HG03039 (cell line): Measurements from ENCODE around the gene ANK2.

ENCODE experiments used
- ATAC-seq: cut with Tn5 transposase; IDR thresholded peaks from one replicate; pipeline ENCODE4 v1.9.1; 2021; ENCODE audit warnings: mild to moderate bottlenecking, moderate library complexity; ENCODE audit not compliant: unreplicated experiment

Gene ANK2

DNA sequence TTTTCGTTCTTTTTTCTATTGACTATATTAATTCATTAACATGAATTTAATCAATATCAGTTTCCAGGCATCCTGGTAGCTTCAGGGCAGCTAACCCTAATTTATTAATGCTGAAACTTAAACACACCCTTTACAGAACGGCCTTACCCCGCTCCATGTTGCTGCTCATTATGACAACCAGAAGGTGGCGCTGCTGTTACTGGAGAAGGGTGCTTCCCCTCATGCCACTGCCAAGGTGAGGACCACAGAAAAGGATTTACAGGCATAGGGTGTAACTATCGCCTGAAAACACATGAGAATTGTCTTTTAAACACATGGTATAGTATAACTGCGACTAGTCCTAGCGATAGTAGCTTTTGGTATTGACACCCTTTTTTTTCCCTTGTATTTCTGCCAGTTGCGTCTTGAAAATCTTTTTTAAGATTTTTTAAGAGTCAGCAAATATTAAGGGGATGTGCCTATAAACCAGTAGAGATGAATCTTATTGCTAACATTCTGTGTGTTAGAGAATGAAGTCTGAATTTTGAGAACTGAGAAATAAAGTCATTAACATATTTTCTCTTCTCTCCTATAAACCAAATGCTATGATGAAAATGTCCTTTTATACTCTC is 229.0 kb downstream of the ANK2 start:
- ATAC-seq = peak; percentile 99

DNA sequence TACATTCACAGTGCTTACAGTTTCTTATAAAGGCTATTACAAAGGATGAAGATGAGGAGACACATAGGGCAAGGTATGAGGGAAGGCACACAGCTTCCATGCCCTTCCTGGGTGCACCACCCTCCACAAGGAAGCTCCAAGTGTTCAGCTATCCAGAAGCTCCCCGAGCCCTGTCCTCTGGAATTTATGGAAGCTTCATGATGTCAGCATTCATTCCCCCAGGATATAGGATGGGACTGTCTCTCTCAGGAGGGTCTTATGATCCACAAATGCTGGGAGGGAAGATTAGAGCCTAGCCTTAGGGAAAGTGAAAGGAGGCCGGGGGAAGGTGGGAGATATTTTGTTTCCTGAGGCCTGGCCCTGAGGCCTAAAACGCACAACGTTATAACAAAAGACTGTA is 236.0 kb downstream of the ANK2 start:
- ATAC-seq = no peak

DNA sequence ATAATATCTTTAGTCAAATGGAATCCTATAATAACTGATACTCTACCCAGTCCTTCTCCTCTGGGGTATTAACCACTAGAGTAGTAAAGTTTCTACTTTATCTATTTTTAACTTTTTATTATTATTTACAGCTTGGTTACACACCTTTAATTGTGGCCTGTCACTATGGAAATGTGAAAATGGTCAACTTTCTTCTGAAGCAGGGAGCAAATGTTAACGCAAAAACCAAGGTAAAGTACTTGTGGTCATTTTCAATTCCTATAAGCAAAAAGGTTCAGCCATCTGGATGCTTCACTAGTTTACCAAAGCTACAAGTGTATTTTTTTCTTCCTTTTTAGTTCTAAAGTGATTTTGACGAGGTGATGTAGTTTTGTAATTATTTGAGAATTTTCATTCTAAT is 238.8 kb downstream of the ANK2 start:
- ATAC-seq = no peak

DNA sequence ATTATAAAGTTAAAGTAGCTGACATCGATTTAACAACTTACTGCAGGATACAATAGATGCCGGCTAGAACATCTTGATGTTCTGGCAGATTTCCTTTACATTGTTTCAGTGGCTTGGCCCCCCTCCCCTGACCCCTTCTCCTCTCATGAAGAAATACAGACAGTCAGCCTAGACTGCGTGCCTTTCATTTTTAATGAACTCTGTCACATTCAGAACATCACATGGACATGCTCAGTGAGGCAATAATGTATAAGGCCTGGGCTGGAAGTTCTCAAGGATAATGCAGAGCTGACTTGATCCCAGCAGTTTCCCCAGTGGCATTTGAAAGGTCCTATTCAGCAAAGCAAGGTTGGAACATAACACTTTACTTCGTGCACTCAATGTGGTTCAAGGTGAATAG is 239.2 kb downstream of the ANK2 start:
- ATAC-seq = no peak

DNA sequence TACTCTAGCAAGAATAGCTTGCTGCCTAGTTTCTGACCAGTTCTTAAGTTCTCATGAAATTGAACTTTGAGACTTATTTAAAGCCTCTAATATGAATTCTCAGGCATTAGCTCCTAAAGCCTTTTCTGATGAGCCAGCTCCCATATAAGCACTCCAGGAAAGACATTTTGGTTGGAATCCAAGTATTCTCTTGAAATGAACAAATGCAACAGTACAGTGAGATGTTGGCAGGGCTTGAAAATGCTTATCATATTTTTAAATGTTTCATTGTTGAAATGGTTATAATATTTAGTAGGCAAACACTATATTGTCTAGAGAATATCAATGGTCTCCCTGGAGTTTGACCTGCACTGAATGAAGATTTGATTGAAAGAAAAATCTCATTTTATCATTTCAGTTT is 240.3 kb downstream of the ANK2 start:
- ATAC-seq = no peak

DNA sequence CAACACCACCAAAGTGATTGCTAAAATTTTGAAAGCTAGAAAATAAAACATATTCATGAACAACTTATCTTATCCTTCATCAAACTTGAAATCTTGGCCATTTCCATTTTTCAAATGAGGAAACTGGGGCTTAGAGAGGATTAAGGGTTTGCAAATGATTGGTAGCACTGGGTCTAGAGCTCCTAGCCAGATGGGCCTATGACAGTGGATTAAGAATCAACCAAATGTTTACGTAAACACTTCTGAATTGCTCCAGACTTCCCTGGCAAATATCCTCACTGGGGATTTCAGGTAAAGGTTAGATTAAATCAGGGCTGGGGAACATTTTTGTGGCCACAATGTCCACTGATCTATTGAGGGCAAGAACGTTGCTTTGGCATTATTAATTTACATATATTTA is 241.2 kb downstream of the ANK2 start:
- no peak for ATAC-seq

DNA sequence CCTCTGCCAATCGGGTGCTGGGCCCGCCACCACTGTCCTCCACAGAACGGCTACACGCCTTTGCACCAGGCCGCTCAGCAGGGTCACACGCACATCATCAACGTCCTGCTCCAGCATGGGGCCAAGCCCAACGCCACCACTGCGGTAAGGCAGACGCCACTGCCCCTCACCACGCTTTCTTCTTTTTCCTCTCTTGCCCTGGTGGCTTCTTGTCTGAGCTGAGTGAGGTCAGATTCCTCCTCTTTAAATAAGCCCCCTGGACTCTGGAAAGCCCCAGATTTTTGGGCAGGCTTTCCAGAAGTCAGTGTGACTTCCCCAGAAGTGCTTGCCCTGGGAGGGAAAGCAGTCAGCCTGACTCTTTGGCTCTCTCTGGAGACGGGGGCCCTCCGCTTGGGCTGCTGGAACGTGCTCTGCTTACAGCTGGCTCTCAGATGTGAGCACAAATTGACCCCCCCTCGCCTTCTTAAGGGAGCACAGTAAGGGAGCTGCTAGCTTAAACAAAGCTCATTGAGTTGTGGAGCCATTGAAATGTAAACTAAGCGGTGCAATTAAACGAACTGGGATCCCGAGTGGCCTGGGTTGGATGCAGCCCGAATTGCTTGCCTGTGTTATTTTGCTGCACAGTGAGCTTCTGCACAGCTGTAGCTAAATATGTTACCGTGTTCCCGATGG is 243.1 kb downstream of the ANK2 start:
- ATAC-seq = no peak

DNA sequence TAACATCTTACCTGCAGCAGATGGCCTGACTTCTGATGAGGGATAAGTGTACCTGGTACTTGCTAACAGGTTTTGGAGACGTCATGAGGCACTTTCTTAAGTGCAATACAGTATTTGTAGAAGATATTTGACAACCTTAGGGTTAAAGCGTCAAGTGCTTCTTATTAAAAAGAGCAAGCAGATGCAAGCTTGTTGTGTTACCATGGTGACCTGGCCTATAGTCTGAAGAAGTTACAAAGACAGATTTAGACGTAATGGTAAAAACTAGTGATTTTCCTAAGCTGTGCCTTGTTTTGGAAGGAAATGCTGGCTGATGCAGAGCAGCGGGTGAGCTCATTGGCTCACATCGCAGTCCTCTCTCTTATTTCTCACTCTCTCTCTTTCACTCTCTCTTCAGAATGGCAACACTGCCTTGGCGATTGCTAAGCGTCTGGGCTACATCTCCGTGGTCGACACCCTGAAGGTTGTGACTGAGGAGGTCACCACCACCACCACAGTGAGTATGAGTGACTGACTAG is 243.6 kb downstream of the ANK2 start:
- ATAC-seq = no peak

DNA sequence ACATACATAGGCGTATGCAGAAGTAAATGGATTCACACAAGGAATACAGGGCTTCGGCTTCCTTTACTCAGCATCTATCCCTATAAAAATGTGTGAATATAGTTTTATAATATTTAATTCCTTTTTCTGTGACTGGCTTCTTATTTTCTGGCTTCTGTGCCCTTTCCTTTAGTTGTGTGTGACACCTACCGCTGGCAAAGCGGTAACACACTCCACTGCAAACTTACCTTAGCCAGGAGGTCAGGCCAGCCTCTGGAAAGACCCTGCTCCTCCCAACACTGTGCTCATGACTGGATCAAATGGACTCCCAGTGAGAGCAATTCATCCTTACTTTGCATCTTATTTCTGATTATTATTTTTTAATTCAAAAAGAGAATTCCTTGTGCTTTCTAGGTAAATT is 244.2 kb downstream of the ANK2 start:
- no peak for ATAC-seq

DNA sequence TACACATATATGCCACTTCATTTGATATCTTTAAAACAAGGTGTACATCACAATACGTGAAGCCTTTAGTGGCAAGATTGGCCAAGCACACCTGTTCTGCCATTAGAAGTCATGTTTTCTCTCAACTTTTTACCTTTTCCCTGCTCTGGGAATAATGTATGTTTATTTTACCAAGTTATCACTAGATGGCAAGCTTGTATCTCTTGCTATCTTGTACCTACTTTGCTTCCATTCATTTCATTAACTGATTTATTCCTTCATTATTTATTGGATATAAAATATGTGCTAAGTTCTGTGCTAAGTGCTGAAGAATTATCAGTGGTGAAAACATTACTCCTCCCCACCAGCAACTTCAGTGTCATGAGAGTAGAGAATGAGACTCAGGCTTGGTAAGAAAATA is 245.5 kb downstream of the ANK2 start:
- no peak for ATAC-seq

DNA sequence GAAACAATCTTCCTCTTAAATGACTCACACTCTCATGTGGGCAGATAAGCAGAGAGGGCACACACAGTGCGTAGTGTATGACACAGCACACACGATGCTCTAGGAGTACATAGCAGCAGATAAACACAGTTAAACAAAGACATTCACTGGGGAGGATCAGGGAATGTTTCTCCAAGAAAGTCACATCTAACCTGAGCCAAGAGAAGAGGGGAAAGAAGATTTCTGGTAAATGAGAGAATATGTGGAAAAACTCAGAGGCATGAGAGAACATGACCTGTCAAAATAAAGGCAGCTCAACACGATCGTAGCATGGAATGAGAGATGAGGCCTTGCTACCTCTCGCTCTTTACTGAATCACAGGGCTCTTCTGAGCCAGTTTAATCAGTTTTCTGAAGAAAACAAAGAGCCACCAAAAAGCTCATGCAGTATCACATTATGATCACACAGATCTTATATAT is 251.0 kb downstream of the ANK2 start:
- ATAC-seq = no peak

DNA sequence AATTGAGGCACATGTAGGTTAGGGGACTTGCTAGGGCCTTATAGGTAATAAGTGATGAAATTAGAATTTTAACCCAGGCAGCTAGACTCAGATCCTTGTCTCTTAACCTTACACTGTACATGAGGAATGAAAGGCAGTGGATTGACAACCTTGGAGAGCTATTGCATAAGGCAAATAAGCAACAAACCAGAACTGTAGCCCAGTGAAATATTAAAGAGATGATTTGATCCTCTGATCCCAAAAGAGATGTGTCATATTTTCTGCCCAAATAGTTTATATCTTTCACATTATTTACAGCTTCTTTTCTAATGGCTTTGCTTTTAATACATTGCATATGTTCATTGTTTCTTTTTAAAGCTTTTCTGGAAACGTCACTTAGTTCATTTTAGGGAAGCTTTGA is 252.6 kb downstream of the ANK2 start:
- no peak for ATAC-seq

DNA sequence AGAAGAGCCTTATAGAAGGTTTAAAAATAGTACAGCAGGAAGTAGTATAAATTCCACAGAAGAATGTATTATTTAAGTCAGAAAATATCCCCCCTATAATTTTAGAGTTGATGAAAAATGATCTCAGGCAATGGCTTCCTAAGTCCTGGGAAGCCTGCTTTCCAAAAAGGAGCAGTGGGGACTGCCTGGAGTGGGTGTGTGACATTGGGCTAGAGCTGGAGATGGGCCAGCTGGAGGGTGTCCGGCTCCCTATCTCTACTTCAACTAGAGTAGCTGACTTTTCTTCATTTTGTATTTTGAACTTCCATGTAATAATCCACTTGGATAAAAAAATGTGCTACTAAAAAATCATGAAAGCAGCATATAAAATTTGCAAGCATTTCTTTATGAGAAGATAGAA is 253.9 kb downstream of the ANK2 start:
- ATAC-seq = no peak

DNA sequence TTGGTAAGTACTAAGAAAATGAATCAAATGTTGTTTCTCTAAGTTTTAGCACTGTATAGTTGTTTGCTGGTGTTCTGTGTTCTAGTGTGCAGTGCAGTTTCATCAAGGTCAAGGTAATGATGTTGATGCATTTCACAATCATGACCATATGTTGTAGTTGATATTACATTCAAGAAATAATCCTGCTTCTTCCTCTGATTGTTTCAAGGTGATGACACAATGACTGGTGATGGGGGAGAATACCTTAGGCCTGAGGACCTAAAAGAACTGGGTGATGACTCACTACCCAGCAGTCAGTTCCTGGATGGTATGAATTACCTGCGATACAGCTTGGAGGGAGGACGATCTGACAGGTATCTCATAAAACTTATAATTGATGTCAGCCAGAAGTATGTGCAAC is 261.6 kb downstream of the ANK2 start:
- no peak for ATAC-seq

DNA sequence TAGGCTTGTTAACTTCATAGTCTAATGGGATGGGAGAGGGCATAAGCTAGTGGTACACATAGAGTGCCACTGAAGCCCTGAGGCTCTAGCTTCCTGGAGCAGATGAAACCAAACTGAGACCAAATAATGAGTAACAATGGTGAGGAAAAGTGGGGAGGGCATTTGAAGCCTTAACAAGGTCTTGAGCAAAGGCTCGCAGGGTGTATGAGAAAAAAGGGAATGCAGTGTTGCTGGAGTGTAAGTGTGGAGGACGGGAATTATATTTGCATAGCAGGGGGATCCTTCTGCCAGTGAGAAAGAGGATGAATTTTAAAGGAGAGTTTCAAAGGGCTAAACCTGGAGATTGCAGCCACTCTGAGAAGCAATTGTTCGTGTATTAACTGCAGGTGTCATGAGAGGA is 263.1 kb downstream of the ANK2 start:
- ATAC-seq = no peak

DNA sequence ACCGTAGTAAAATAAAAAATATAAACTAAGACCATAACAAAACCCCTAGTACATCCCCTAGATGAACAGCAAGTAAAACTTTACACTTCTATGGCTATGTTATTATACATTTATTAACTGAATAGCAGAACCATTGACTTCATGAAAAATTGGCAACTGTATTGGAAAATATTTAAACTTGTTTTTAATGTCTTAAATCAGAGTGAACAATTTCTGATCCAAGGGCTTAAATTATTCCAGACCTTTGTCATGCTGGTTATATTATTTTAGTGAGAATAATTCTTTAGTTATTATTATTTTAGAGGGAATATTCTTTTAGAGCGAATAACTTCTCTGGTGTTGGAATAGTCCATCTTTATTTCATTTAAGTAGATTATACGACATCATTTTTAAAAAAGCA is 265.0 kb downstream of the ANK2 start:
- ATAC-seq = no peak

DNA sequence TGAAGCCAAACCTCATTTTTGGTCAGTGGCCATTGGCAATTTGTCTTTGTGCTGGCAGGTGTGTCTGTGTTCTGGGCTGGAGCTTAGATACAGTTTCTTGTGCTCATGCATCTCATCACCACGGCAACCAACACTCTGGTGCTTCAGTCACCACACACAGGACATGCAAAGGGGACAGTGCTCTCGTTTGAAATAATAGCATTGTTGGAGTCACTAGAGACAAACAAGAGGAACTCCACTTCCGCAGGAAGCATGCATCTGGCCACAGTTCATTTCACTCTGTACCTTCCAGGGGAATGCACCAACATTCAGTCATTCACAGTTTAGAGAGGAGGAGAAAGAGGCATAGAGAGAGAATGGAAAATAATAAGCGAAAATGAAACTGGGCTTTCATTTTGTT is 267.4 kb downstream of the ANK2 start:
- peak; percentile 95 for ATAC-seq

DNA sequence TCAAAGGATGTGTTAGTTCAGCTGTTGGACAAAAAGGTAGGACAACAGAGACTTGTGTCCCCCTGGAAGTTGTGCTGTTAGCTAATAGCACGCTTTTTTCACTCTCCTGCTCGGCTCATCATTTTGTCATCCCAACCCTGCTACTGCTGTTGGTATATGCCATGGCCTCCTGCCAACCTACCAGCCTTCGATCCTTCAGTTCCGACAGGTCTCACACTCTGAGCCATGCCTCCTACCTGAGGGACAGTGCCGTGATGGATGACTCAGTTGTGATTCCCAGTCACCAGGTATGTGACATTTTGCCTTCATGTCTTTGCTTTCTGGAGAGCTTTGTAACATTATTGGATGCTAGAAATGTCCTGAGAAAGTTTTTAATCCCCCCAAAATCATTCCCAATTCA is 268.1 kb downstream of the ANK2 start:
- ATAC-seq = no peak

DNA sequence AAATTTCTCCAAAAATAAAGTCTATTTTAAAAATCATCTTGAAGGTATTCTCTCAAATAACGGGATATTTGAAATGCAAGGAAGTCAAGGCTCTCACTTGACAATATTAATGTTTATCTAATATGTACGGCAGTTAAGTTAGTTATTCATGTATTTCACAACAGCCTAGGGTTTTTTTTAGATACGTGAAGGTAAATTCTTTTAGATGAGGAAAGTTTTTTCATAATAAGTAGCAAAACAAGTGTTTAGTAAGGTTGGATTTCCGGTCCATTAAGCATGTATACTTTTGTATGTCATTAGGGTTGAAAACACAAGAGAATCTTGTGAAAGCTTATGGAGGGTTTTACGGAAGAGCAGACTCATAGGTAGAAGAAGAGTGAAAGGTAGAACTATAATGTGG is 273.3 kb downstream of the ANK2 start:
- ATAC-seq = no peak

DNA sequence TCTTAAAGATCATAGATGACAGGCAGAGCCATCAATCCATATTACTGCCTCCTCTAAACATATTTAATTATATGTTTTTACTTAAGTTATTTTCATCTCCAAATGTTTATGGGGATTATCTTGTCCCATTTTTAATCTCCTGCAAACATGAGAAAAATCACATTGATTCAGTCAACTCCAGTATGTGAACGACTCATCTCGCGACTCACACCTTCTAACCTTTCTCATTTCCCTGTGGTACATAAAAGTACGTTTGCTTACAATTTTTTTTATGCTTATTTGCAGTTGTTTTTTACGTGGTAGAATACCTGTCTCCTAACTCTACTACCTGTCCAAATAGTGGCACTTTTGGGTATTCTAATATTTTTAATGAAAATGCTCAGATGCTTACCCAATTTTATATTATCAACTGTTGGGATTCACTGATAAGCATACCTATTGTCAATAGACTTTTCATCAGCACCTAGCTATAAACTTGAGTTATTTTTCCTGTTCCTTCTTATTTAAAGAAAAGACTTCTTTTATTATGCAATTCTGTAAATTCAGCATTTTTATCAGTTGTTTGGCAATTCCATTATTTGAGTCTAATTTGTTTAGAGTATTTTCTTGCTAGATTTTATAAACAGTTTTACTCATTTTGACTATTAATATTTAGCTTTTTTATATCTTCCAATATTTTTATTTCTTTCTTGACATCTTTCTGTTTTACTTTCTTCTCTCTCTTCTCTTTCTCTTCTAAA is 276.6 kb downstream of the ANK2 start:
- ATAC-seq = no peak

DNA sequence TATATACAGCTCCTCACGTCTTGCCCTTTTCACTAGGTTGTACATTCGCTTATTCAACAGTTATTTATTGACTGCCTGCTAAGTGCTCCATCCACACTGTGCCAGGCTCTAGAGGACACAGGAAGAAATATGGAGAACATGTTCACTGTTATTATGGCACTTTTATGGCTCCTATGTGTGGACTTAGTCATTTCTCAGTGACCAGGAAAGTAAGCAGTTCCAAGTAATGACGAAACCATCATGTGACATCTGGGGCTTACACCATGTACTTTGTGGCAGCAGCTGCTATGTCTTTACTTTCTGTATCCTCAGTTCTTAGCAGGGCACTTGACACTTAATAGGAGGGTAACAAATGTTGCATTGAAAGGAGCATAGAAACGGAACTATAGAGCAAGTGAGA is 278.0 kb downstream of the ANK2 start:
- ATAC-seq = no peak

DNA sequence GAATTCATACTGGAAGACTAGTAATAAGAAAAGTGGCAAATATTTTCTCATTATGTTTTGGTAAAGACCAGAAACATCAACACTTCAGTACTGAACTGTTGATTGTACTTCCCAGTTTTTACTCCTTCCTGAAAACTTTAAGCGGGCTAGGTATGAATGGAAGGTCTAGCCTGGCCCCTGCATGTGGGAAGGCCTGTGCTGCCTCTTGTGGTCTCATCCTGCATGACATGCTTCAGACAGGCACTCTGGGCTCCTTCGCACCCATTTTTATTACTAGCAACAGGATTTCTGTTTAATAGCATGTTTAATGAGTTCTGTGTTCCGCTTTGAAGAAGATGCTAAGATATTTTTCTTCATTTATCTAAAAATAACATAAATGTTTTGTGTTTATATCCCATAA is 279.1 kb downstream of the ANK2 start:
- no peak for ATAC-seq
